C4-2B (cell line): ENCODE data around the gene CDC23.

ENCODE experiments used
- CTCF ChIP-seq: fragments of 450-650 bp; conservative IDR thresholded peaks from 2 replicates; pipeline ENCODE4 v1.5.1; 2017; ENCODE audit warnings: mild to moderate bottlenecking
- ZFX ChIP-seq: fragments of 450-650 bp; IDR thresholded peaks from 2 replicates; pipeline ENCODE4 v1.6.1; 2017

- no peak for TF ChIP-seq CTCF
- no peak for TF ChIP-seq ZFX
These were observed 21.5 kb upstream of the CDC23 start for GRCh38 chr5:138234651-138235050.
